Left ventricle myocardium inferior (tissue), 1 donor: ENCODE data around the gene HEXIM1. TPM values are rescaled to one million over a fixed set of nuclear protein-coding genes. Genes with fewer than 3 reads are reported as not detected.
A peak's percentile ranks its signal among the peaks of the same experiment; 100 is the strongest.

Experiments
- DNase-seq: peaks from one replicate; pipeline ENCODE4 v3.0.0-alpha.2; 2020
- H3K27ac ChIP-seq: fragments of 200-600 bp; replicated peaks from 2 replicates; pipeline ENCODE4 v1.8.0; 2021
- H3K27me3 ChIP-seq: fragments of 200-600 bp; 2 replicates; pipeline ENCODE4 v1.8.0; 2021; ENCODE audit warnings: low read depth
- H3K36me3 ChIP-seq: fragments of 200-600 bp; 2 replicates; pipeline ENCODE4 v1.8.0; 2021
- H3K4me1 ChIP-seq: fragments of 200-600 bp; 2 replicates; pipeline ENCODE4 v1.8.0; 2021
- H3K4me3 ChIP-seq: fragments of 200-600 bp; 2 replicates; pipeline ENCODE4 v1.8.0; 2021; ENCODE audit warnings: mild to moderate bottlenecking, moderate library complexity
- H3K9me3 ChIP-seq: fragments of 200-600 bp; replicated peaks from 2 replicates; pipeline ENCODE4 v1.8.0; 2021
- CTCF ChIP-seq: fragments of 200-600 bp; IDR thresholded peaks from 2 replicates; pipeline ENCODE4 v1.8.0; 2021; ENCODE audit warnings: antibody characterized with exemption, mild to moderate bottlenecking, borderline replicate concordance
- intact Hi-C: fragments of 100-400 bp; cut with micrococcal nuclease; formaldehyde crosslinking; loops from one replicate; pipeline ENCODE4 v1.11.0; 2022
- microRNA-seq: library from miRNA; unstranded; fragments of <30 nt; microRNA quantifications from one replicate; pipeline ENCODE4 v1.2.0, GENCODE V29; 2020
- total RNA-seq: library from RNA; stranded (reverse); fragmentation: NEBNext Ultra II Directional; extraction: Animal tissue kit (Norgen Biotek cat#: 25700); gene quantifications from one replicate; pipeline ENCODE4 v1.2.1, GENCODE V29; 2021
- donor health status: DM: no; HTN: yes; CAD: no; lungs with severe emphysema.

Gene HEXIM1
- total RNA-seq, 1 donor from 2014 or later = 28.8 TPM

DNA sequence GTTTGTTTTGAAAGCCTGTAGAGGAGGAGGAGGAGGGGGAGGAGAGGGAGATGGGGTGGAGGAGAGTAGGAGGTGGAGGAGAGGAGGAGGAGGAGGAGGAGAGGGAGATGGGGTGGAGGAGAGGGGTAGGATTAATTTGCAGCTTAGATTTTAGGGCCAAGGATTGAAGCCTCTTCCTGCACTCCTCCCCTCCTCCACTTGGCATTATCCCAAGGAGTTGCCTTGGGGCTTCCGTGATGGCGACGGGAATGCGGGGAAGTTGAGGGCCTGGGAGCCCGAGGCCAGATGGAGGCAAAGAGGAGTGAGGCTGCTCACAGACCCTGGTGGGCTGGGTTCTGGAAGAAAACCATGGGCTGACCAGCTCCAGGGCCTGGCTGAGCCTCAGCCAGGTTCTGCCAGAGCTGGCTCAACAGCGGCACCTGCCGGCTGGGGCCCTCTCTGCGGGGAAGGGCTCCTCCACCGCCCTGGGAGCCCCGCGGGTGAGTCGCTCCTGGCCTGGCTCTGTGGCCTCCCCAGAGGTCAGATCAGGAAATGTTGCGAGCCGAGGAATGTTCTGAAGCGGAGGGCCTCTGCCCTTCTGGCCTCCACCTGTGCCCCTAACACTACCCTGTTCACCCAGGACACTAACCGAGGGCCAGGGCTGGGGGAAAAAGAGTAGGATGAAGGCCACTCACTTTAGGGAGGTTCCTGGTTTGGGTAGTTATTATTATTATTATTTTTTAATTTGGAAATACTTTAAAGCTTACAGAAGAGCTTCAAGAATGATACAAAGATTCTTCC is 49.5 kb downstream of the HEXIM1 start:
- Histone ChIP-seq H3K9me3 (no peaks in the 10 kb centered on the region), H3K27ac (peak overlapping the region; percentile 76), H3K4me1 (peaks cover 21% of the 10 kb centered on the region), H3K4me3 (peak overlapping the region; percentile 19), H3K36me3 (no peaks in the 10 kb centered on the region), H3K27me3 (no peaks in the 10 kb centered on the region)
- DNase-seq = peak; percentile 93
- intact Hi-C loops = loop anchor here (5.0 kb wide), 1 partner anchor 60 kb away; the partner anchor contains the start of gene ACBD4
- peak; percentile 99 for TF ChIP-seq CTCF

DNA sequence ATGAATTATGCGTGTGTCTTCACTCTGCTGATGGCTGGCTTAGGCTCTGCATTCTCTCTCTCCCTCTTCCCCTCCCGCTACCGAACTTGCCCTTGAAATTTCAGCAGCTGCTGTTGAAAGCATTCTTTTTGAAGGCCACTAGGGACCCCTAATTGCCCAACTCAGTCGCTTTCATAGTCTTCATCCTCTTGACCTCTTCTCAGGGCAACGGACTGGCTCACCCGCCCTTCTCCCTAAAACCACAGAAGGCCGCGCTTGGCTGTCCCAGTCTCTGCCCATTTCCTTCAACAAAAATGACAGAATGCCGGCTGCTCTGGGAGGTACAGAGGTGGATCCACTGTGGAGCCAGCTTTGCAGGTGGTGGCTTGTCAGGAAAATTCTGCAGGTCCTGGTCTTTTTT is 52.4 kb downstream of the HEXIM1 start:
- H3K36me3 ChIP-seq = no peaks in the 10 kb centered on the region
- H3K4me3 ChIP-seq = no peak overlapping the region
- TF ChIP-seq CTCF = no peak
- peaks cover 21% of the 10 kb centered on the region for H3K4me1 ChIP-seq
- H3K27ac ChIP-seq = peak overlapping the region; percentile 76
- no peaks in the 10 kb centered on the region for H3K9me3 ChIP-seq
- intact Hi-C loops = no loop called here
- no peaks in the 10 kb centered on the region for H3K27me3 ChIP-seq
- DNase-seq = peak; percentile 55

DNA sequence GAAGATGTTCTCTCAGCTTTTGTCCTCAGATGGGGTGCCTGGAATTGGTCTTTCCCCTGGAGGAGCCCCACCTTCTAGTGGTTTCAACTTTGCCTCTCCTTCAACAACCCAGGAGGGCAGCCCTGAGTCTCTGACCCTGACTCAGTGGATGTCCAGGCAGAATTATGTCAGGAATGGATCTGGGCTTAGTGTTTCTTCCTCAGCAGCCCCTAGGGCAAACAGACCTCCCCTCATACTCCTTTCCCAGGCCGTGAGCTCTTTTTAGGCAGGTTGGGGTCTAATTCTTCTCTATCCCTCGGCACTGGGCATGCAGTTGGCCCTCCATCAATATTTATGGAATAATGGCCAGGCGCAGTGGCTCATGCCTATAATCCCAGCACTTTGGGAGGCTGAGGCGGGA is 53.2 kb downstream of the HEXIM1 start:
- no peak for TF ChIP-seq CTCF
- Histone ChIP-seq H3K36me3 (no peaks in the 10 kb centered on the region), H3K27me3 (no peaks in the 10 kb centered on the region), H3K9me3 (no peaks in the 10 kb centered on the region), H3K4me3 (no peak overlapping the region), H3K27ac (peak overlapping the region; percentile 76), H3K4me1 (peaks cover 21% of the 10 kb centered on the region)
- intact Hi-C loops = no loop called here
- DNase-seq = no peak

Small RNA genes within 50 kb of the gene (microRNA-seq; reads per million reads assigned to microRNA genes)
- not detected for gene MIR6784

Other genes starting within 250 kb of the HEXIM1 start
- gene EFTUD2, start 249.0 kb upstream of the HEXIM1 start, total RNA-seq = 62.0 TPM
- 4.1 TPM for gene GFAP, start 233.0 kb upstream of the HEXIM1 start, total RNA-seq
- gene KIF18B, start 200.7 kb upstream of the HEXIM1 start, total RNA-seq = 0.49 TPM
- gene C1QL1, start 180.2 kb upstream of the HEXIM1 start, total RNA-seq = 0.74 TPM
- gene DCAKD, start 96.8 kb upstream of the HEXIM1 start, total RNA-seq = 25.9 TPM
- gene NMT1, start 87.2 kb upstream of the HEXIM1 start, total RNA-seq = 86.0 TPM
- gene PLCD3, start 16.0 kb upstream of the HEXIM1 start, total RNA-seq = 146 TPM
- 6.4 TPM for gene ACBD4, start 12.8 kb upstream of the HEXIM1 start, total RNA-seq
- 7.0 TPM for gene HEXIM2, start 13.4 kb downstream of the HEXIM1 start, total RNA-seq
- gene FMNL1, start 73.4 kb downstream of the HEXIM1 start, total RNA-seq = 8.7 TPM
- gene SPATA32, start 113.6 kb downstream of the HEXIM1 start, total RNA-seq = not detected
- 14.8 TPM for gene MAP3K14, start 168.5 kb downstream of the HEXIM1 start, total RNA-seq